HCT116 (cell line): ENCODE data around the gene SPDL1.

Source experiments
- EZH2phosphoT487 ChIP-seq: fragments of 200-600 bp; IDR thresholded peaks from 2 replicates; pipeline ENCODE4 v1.6.1; 2018; ENCODE audit warnings: antibody characterized with exemption, borderline replicate concordance
- TF ChIP-seq, protein P1 (sequence below): IDR thresholded peaks from 2 replicates; pipeline ENCODE4 v1.6.1; 2012

DNA sequence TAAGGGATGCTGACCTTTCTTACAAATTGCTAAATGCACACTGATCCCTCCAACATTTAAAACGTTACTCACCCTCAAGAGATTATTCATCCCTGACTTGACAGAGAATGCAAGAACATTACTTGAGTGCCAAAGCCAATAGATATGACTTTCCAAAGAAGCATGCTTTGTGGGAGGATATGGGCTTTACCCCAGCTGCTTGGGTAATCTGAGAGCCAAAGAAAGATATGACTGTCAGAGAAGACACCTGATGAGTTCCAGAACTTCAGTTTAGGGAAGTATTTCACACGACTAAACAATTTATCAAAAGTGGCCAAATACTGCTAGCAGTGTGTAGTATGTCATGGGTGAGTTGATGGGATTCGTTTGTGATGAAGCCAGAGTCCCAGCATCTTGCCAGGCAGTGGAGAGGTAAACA, 7.4 kb upstream of the SPDL1 start:
- no peak for TF ChIP-seq EZH2phosphoT487
- TF ChIP-seq, protein P1, sequence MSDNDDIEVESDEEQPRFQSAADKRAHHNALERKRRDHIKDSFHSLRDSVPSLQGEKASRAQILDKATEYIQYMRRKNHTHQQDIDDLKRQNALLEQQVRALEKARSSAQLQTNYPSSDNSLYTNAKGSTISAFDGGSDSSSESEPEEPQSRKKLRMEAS: no peak
